HG02938 (cell line): ENCODE data around the gene C2orf92.
"Not testable (repeated sequence)": the region's sequence is repeated elsewhere in the genome, so short reads cannot be mapped to it uniquely, and the experiment has no call there.

Experiments
- ATAC-seq: cut with Tn5 transposase; IDR thresholded peaks from one replicate; pipeline ENCODE4 v1.9.1; 2021; ENCODE audit warnings: mild to moderate bottlenecking, moderate library complexity; ENCODE audit not compliant: unreplicated experiment

C2orf92 gene

GRCh38 chr2:97688062-97688827, 18.7 kb downstream of the C2orf92 start:
- ATAC-seq, result no peak

- ATAC-seq, result no peak
These were observed 21.7 kb downstream of the C2orf92 start for GRCh38 chr2:97691166-97691565.

GRCh38 chr2:97693476-97693875, 24.0 kb downstream of the C2orf92 start:
- no peak for ATAC-seq

- ATAC-seq, result no peak
These were observed 26.2 kb downstream of the C2orf92 start for GRCh38 chr2:97695744-97696143.

- peak; percentile 67 for ATAC-seq
These were observed 28.0 kb downstream of the C2orf92 start for GRCh38 chr2:97697252-97698235.

GRCh38 chr2:97698530-97698929, 29.0 kb downstream of the C2orf92 start:
- ATAC-seq, result no peak

- no peak for ATAC-seq
These were observed 30.4 kb downstream of the C2orf92 start for GRCh38 chr2:97699765-97700444.

GRCh38 chr2:97701186-97701585, 31.7 kb downstream of the C2orf92 start:
- ATAC-seq, result no peak

GRCh38 chr2:97701851-97702465, 32.4 kb downstream of the C2orf92 start:
- ATAC-seq, result no peak

- ATAC-seq, result no peak
These were observed 33.4 kb downstream of the C2orf92 start for GRCh38 chr2:97702731-97703470.

- ATAC-seq, result no peak
These were observed 34.2 kb downstream of the C2orf92 start for GRCh38 chr2:97703741-97704140.

- ATAC-seq, result no peak
These were observed 35.5 kb downstream of the C2orf92 start for GRCh38 chr2:97704989-97705388.

- no peak for ATAC-seq
These were observed 36.6 kb downstream of the C2orf92 start for GRCh38 chr2:97706112-97706511.

- no peak for ATAC-seq
These were observed 37.3 kb downstream of the C2orf92 start for GRCh38 chr2:97706708-97707345.

GRCh38 chr2:97707362-97708047, 38.0 kb downstream of the C2orf92 start:
- no peak for ATAC-seq

GRCh38 chr2:97708048-97708380, 38.5 kb downstream of the C2orf92 start:
- no peak for ATAC-seq

- no peak for ATAC-seq
These were observed 39.1 kb downstream of the C2orf92 start for GRCh38 chr2:97708608-97709007.

- ATAC-seq, result no peak
These were observed 41.8 kb downstream of the C2orf92 start for GRCh38 chr2:97711394-97711711.

- ATAC-seq, result not testable (repeated sequence)
These were observed 42.7 kb downstream of the C2orf92 start for GRCh38 chr2:97712175-97712574.
